Spleen (tissue), 7 donors: Measurements from ENCODE around the gene TRIM33.

Source experiments
- POLR2A ChIP-seq, 3 donors: fragments of 450-650 bp; IDR thresholded peaks; one replicate each; pipeline ENCODE4 v1.5.1; 2017; ENCODE audit warnings: antibody characterized with exemption in 3 of 3, mild to moderate bottlenecking in 1 of 3
- TF ChIP-seq, protein P1 (sequence below), 11 experiments: fragments of 200-600 bp in 7 of 11; fragments of 450-650 bp in 4 of 11; sonication (generic) in 4 of 11; IDR thresholded peaks in 8 of 11; conservative IDR thresholded peaks in 3 of 11; 1 replicate in 7 of 11; 2 replicates in 4 of 11; pipeline versions ENCODE4 v1.4.0 to v1.8.0; 2016 to 2021; ENCODE audit warnings: antibody characterized with exemption in 11 of 11, inconsistent platforms in 4 of 11, mild to moderate bottlenecking in 1 of 11
- donor health status: DM: no; HTN: no; CAD: no; lungs with moderate emphysema.
- donor health status: DM: no; HTN: no; CAD: no.
- donor health status: DM: no; HTN: no; CAD: no.

DNA sequence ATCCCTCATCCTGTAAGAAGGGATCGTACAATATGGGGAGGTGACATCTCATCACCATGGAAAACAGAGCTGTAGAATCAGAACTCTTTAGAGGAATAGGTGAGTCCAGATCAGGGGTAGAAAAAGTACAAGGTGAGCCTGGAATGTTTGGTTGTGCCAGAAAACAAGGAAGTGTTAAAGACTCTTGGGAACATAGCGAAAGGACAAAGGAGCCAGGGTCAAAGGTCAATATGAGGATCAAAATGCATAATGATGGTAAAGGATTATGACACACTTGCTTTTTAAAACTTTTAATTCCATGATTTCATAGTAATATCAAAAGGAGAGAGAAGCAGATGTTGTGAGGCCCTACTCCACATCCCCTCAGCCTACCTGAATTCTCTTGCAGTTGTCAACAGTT lies 19.2 kb upstream of the TRIM33 start:
- TF ChIP-seq, protein P1, sequence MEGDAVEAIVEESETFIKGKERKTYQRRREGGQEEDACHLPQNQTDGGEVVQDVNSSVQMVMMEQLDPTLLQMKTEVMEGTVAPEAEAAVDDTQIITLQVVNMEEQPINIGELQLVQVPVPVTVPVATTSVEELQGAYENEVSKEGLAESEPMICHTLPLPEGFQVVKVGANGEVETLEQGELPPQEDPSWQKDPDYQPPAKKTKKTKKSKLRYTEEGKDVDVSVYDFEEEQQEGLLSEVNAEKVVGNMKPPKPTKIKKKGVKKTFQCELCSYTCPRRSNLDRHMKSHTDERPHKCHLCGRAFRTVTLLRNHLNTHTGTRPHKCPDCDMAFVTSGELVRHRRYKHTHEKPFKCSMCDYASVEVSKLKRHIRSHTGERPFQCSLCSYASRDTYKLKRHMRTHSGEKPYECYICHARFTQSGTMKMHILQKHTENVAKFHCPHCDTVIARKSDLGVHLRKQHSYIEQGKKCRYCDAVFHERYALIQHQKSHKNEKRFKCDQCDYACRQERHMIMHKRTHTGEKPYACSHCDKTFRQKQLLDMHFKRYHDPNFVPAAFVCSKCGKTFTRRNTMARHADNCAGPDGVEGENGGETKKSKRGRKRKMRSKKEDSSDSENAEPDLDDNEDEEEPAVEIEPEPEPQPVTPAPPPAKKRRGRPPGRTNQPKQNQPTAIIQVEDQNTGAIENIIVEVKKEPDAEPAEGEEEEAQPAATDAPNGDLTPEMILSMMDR (IDR thresholded peaks at IDR 0.05 in 8 of 11, conservative IDR thresholded peaks at IDR 0.05 in 3 of 11), result no peak
- TF ChIP-seq POLR2A (IDR thresholded peaks at IDR 0.05), result no peak
